Vagina (tissue), 2 donors: ENCODE data around the gene SOWAHB. TPM values are rescaled to one million over a fixed set of nuclear protein-coding genes. Genes with fewer than 3 reads are reported as not detected.

ENCODE experiments used
- DNase-seq, 2 donors: peaks; one replicate each; pipeline ENCODE4 v3.0.0-alpha.2; 2017; ENCODE audit errors: extremely low spot score in 2 of 2
- H3K27ac ChIP-seq: fragments of 200-600 bp; sonication (generic); one replicate; pipeline ENCODE4 v1.5.1; 2019
- H3K27me3 ChIP-seq: fragments of 200-600 bp; sonication (generic); one replicate; pipeline ENCODE4 v1.5.1; 2019
- H3K36me3 ChIP-seq, 2 donors: fragments of 200-600 bp; sonication (generic); one replicate each; pipeline ENCODE4 v1.5.1; 2017 to 2019
- H3K4me1 ChIP-seq: fragments of 200-600 bp; sonication (generic); one replicate; pipeline ENCODE4 v1.5.1; 2019
- H3K4me3 ChIP-seq, 2 donors: fragments of 200-600 bp; sonication (generic); 1 replicate in 1 of 2; 2 replicates in 1 of 2; pipeline ENCODE4 v1.5.1; 2016 to 2019
- H3K9me3 ChIP-seq: fragments of 200-600 bp; sonication (generic); one replicate; pipeline ENCODE4 v1.5.1; 2019
- CTCF ChIP-seq, 3 experiments: fragments of 450-650 bp in 2 of 3; fragments of 200-600 bp in 1 of 3; sonication (generic) in 1 of 3; IDR thresholded peaks; one replicate each; pipeline ENCODE4 v1.5.1; 2017 to 2019; ENCODE audit warnings: antibody characterized with exemption in 3 of 3, mild to moderate bottlenecking in 2 of 3, moderate library complexity in 2 of 3
- POLR2A ChIP-seq, 2 donors: fragments of 450-650 bp; IDR thresholded peaks; one replicate each; pipeline ENCODE4 v1.6.1; 2017; ENCODE audit warnings: antibody characterized with exemption in 2 of 2, mild to moderate bottlenecking in 2 of 2, moderate library complexity in 2 of 2
- POLR2AphosphoS5 ChIP-seq, 2 donors: sonication (generic); formaldehyde crosslinking; IDR thresholded peaks; one replicate each; pipeline ENCODE4 v1.9.0; 2017; ENCODE audit warnings: antibody characterized with exemption in 2 of 2, mild to moderate bottlenecking in 2 of 2, low read depth in 1 of 2; ENCODE audit not compliant: insufficient read depth in 1 of 2
- intact Hi-C: fragments of 100-400 bp; cut with DNase I; formaldehyde crosslinking; loops from one replicate; pipeline ENCODE4 v1.15.1; 2023
- total RNA-seq: library from RNA; depleted of rRNA; stranded (reverse); fragments of >200 nt; gene quantifications from one replicate; pipeline ENCODE4 v1.2.3, GENCODE V29; 2016

The SOWAHB gene
- total RNA-seq, 1 donor from 2014 or later, result 2.7 TPM

- TF ChIP-seq POLR2AphosphoS5 (IDR thresholded peaks at IDR 0.05; ENCODE audit: insufficient read depth in 1 of 2, low read depth in 1 of 2) (no peak), POLR2A (IDR thresholded peaks at IDR 0.05) (no peak), CTCF (IDR thresholded peaks at IDR 0.05) (no peak)
- Histone ChIP-seq H3K27me3 (no peaks in the 10 kb centered on the region), H3K4me3 (no peak overlapping the region), H3K36me3 (no peaks in the 10 kb centered on the region), H3K4me1 (no peaks in the 10 kb centered on the region), H3K27ac (no peak overlapping the region), H3K9me3 (no peaks in the 10 kb centered on the region)
- intact Hi-C loops, result no loop called here
- no peak for DNase-seq
Measured at GRCh38 chr4:76867880-76868655, 29.9 kb downstream of the SOWAHB start.

GRCh38 chr4:76867377-76867776 is 30.6 kb downstream of the SOWAHB start:
- H3K36me3 ChIP-seq, result no peaks in the 10 kb centered on the region
- H3K4me1 ChIP-seq, result no peaks in the 10 kb centered on the region
- no peak for TF ChIP-seq POLR2A (IDR thresholded peaks at IDR 0.05)
- TF ChIP-seq CTCF (IDR thresholded peaks at IDR 0.05), result no peak
- TF ChIP-seq POLR2AphosphoS5 (IDR thresholded peaks at IDR 0.05; ENCODE audit: insufficient read depth in 1 of 2, low read depth in 1 of 2), result no peak
- intact Hi-C loops, result no loop called here
- H3K27me3 ChIP-seq, result no peaks in the 10 kb centered on the region
- no peak for DNase-seq
- H3K9me3 ChIP-seq, result no peaks in the 10 kb centered on the region
- H3K4me3 ChIP-seq, result no peak overlapping the region
- H3K27ac ChIP-seq, result no peak overlapping the region

GRCh38 chr4:76866641-76867040 is 31.3 kb downstream of the SOWAHB start:
- no peaks in the 10 kb centered on the region for H3K27me3 ChIP-seq
- intact Hi-C loops, result no loop called here
- H3K36me3 ChIP-seq, result no peaks in the 10 kb centered on the region
- no peak for DNase-seq
- no peak for TF ChIP-seq CTCF (IDR thresholded peaks at IDR 0.05)
- TF ChIP-seq POLR2A (IDR thresholded peaks at IDR 0.05), result no peak
- TF ChIP-seq POLR2AphosphoS5 (IDR thresholded peaks at IDR 0.05; ENCODE audit: insufficient read depth in 1 of 2, low read depth in 1 of 2), result no peak
- no peak overlapping the region for H3K4me3 ChIP-seq
- H3K27ac ChIP-seq, result no peak overlapping the region
- H3K9me3 ChIP-seq, result no peaks in the 10 kb centered on the region
- no peaks in the 10 kb centered on the region for H3K4me1 ChIP-seq

GRCh38 chr4:76858319-76858718 is 39.6 kb downstream of the SOWAHB start:
- no peak for TF ChIP-seq CTCF (IDR thresholded peaks at IDR 0.05)
- TF ChIP-seq POLR2A (IDR thresholded peaks at IDR 0.05), result no peak
- no peak for TF ChIP-seq POLR2AphosphoS5 (IDR thresholded peaks at IDR 0.05; ENCODE audit: insufficient read depth in 1 of 2, low read depth in 1 of 2)
- Histone ChIP-seq H3K27me3 (no peaks in the 10 kb centered on the region), H3K4me3 (no peak overlapping the region), H3K27ac (no peak overlapping the region), H3K9me3 (no peaks in the 10 kb centered on the region), H3K36me3 (no peaks in the 10 kb centered on the region), H3K4me1 (peaks cover 8% of the 10 kb centered on the region)
- intact Hi-C loops, result no loop called here
- DNase-seq, result no peak

- H3K27me3 ChIP-seq, result no peaks in the 10 kb centered on the region
- DNase-seq, result no peak
- TF ChIP-seq CTCF (IDR thresholded peaks at IDR 0.05), result no peak
- TF ChIP-seq POLR2AphosphoS5 (IDR thresholded peaks at IDR 0.05; ENCODE audit: insufficient read depth in 1 of 2, low read depth in 1 of 2), result no peak
- no peak for TF ChIP-seq POLR2A (IDR thresholded peaks at IDR 0.05)
- H3K27ac ChIP-seq, result no peak overlapping the region
- H3K4me1 ChIP-seq, result peaks cover 8% of the 10 kb centered on the region
- intact Hi-C loops, result no loop called here
- no peaks in the 10 kb centered on the region for H3K9me3 ChIP-seq
- no peaks in the 10 kb centered on the region for H3K36me3 ChIP-seq
- H3K4me3 ChIP-seq, result no peak overlapping the region
Measured at GRCh38 chr4:76857074-76857409, 40.9 kb downstream of the SOWAHB start.
